HG02938 (cell line): ENCODE data around the gene KIF26A.
"Not testable (repeated sequence)": the region's sequence is repeated elsewhere in the genome, so short reads cannot be mapped to it uniquely, and the experiment has no call there.

Experiments used
- ATAC-seq: cut with Tn5 transposase; IDR thresholded peaks from one replicate; pipeline ENCODE4 v1.9.1; 2021; ENCODE audit warnings: mild to moderate bottlenecking, moderate library complexity; ENCODE audit not compliant: unreplicated experiment

KIF26A gene

GRCh38 chr14:104142946-104143470 is 4.6 kb downstream of the KIF26A start:
- no peak for ATAC-seq

GRCh38 chr14:104143521-104144452 is 5.4 kb downstream of the KIF26A start:
- no peak for ATAC-seq

GRCh38 chr14:104144453-104144790 is 6.0 kb downstream of the KIF26A start:
- ATAC-seq = no peak

- ATAC-seq = no peak
Observed at GRCh38 chr14:104144911-104145825, 6.8 kb downstream of the KIF26A start.

- no peak for ATAC-seq
Observed at GRCh38 chr14:104145826-104146601, 7.6 kb downstream of the KIF26A start.

GRCh38 chr14:104146651-104147345 is 8.4 kb downstream of the KIF26A start:
- no peak for ATAC-seq

GRCh38 chr14:104147346-104148125 is 9.1 kb downstream of the KIF26A start:
- no peak for ATAC-seq

GRCh38 chr14:104148433-104149277 is 10.3 kb downstream of the KIF26A start:
- ATAC-seq = no peak

- no peak for ATAC-seq
Observed at GRCh38 chr14:104149278-104149595, 10.8 kb downstream of the KIF26A start.

GRCh38 chr14:104149617-104150135 is 11.3 kb downstream of the KIF26A start:
- no peak for ATAC-seq

- ATAC-seq = no peak
Observed at GRCh38 chr14:104150136-104151025, 12.0 kb downstream of the KIF26A start.

- no peak for ATAC-seq
Observed at GRCh38 chr14:104151026-104151381, 12.6 kb downstream of the KIF26A start.

GRCh38 chr14:104151566-104152245 is 13.3 kb downstream of the KIF26A start:
- no peak for ATAC-seq

- no peak for ATAC-seq
Observed at GRCh38 chr14:104152246-104152575, 13.8 kb downstream of the KIF26A start.

- no peak for ATAC-seq
Observed at GRCh38 chr14:104152686-104153393, 14.5 kb downstream of the KIF26A start.

GRCh38 chr14:104153394-104153755 is 15.0 kb downstream of the KIF26A start:
- not testable (repeated sequence) for ATAC-seq
